Hepatic stellate cell (primary cell): ENCODE measurements around the gene PLS3.

Experiments
- DNase-seq: peaks from one replicate; pipeline ENCODE4 v3.0.0; 2011; ENCODE audit warnings: low spot score

Gene PLS3

GRCh38 chrX:115565888-115566287 is 4.9 kb downstream of the PLS3 start:
- DNase-seq = no peak

DNA sequence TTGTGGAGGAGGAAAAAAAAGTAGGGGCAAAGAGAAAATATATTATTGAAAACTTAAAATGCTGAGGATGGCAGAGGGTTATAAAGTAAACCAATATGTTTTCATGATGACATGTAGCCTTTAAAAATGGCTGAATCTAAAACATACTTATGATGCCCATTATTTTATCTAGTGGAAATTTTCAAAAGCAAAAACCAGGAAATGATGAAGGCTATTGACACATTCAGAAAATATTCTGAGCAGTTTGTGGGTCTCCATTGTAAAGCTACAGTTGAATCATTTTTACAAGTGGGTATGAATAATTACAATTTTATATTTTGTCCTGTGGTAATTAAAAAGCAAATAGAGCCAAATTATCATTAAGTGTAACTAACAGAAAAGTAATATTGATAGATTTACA is 10.7 kb downstream of the PLS3 start:
- DNase-seq = no peak

GRCh38 chrX:115573185-115573584 is 12.2 kb downstream of the PLS3 start:
- DNase-seq = no peak

DNA sequence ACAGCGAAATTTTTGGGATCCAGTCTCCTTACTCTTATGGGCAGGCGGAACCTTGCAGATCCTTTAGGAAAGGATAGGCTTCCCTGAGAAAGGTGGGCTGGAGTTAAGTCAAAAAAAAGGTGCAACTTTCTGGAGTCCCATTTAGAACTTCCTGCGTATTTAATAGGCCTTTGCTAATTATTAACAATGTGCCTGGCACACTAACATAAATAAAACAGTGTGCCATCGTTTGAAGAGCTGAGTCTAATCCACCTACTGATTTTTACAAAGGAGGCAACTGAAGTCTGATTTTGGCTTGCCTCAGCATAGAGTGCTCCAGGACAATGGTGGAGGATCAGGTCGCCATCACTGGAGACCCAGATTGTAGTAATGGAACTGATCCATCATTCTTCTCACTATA is 15.7 kb downstream of the PLS3 start:
- DNase-seq = no peak

GRCh38 chrX:115579327-115579726 is 18.4 kb downstream of the PLS3 start:
- no peak for DNase-seq

GRCh38 chrX:115579786-115580294 is 18.9 kb downstream of the PLS3 start:
- no peak for DNase-seq

- DNase-seq = no peak
Measured at GRCh38 chrX:115581759-115582615, 21.0 kb downstream of the PLS3 start.

- DNase-seq = no peak
Measured at GRCh38 chrX:115582616-115583495, 21.9 kb downstream of the PLS3 start.

DNA sequence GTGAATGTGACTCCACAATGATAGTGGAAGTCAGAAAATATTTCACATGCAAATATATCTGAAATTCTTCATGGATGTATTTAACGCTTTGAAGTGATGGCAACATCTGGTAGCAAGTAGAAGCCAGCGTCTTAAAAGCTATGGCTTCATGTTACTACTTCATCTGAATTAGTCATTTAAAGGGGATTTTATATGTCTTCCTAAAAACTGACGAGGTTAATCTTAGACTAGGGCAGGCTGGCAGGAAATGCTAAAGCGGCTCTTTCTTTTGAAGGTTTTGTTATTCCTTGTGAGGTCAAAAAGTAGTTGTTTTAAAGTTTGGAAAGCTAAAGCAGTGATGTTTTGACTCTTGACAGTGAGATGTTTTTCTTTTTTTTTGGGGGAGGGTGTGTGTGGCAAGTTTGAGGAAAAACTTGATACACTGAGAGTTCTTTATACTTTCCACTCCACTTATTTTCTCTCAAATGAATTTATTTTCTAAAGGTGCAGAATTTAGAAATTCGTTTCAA is 22.6 kb downstream of the PLS3 start:
- no peak for DNase-seq

DNA sequence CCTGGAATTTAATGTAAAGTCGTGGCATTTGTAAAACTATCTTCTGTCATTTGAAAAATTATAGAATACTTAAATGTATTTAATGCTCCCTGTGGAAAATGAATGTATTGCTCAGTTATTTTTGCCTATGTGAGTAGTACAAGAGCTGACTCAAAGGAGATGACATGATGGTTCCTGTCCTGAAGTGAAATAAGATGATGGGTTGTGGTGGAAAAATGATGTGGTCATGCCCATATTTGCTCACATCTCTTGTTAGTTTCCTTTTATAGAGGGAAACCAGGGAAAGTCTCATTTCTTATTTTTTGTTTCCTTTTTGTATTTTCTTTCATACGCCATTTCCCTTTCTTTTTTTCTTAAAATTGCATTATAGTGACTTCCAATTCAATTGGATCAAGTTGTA is 23.7 kb downstream of the PLS3 start:
- DNase-seq = no peak

GRCh38 chrX:115588179-115588578 is 27.2 kb downstream of the PLS3 start:
- no peak for DNase-seq

- DNase-seq = no peak
Measured at GRCh38 chrX:115589419-115589818, 28.4 kb downstream of the PLS3 start.

DNA sequence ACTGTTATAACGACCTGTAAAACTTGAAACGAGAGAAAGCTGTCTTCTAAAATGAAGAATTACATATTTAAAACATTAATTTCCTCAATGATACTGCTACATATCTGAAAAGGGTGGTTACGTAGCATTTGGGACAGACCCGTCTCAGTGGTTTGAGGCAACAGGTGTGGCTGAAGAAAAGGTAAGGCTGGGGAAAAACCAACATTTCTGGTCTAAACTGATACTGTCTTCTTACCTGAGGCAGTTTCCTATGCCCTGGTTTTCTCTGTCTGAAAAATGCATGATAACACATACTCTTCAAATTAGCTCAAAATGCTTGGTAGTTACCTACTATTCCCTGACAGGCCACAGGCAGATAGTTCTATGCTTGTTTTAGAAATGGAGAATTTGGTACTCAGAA is 30.4 kb downstream of the PLS3 start:
- no peak for DNase-seq

GRCh38 chrX:115591856-115592842 is 31.2 kb downstream of the PLS3 start:
- DNase-seq = no peak

GRCh38 chrX:115592997-115593734 is 32.2 kb downstream of the PLS3 start:
- peak; percentile 23 for DNase-seq

GRCh38 chrX:115595049-115595448 is 34.1 kb downstream of the PLS3 start:
- no peak for DNase-seq

GRCh38 chrX:115598556-115598955 is 37.6 kb downstream of the PLS3 start:
- no peak for DNase-seq

- DNase-seq = no peak
Measured at GRCh38 chrX:115602308-115602707, 41.3 kb downstream of the PLS3 start.

DNA sequence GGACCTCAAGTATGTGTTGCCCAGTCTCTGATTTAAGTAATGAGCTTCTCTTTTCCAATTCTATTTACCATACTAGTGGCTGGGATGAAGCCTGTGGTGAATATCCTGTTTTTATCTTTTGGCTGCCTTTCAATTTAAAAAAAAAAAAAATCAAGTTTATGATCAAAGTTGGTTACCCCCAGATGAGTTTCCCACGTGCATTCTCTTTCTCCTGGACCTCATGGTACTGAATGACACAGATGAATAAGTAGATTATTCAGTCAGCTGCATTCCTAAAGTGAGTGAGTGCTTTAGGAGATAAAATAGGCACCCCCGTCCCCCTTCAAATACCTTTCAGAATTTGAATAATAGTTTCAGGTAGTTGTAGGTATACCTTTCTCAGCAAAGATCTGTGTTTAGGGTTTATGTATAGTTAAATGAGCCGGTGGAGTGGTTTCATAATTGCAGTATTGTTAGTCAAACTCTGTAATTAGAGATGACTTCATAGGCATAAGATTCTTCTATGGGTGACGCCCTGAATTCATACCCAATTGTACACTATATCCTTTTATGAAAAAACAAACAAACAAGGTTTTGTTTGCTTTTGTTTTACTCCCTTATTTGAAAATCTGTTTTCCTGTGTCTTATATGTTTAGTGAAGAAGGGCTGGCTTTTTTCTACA is 41.9 kb downstream of the PLS3 start:
- DNase-seq = no peak

- no peak for DNase-seq
Measured at GRCh38 chrX:115603534-115604074, 42.6 kb downstream of the PLS3 start.
